SK-N-MC (cell line): Measurements from ENCODE around the gene CXCL17.

ENCODE experiments used
- DNase-seq: peaks from one replicate; pipeline ENCODE4 v3.0.0-alpha.2; 2011; ENCODE audit warnings: low read depth, low spot score
- H3K27ac ChIP-seq: fragments of 200-600 bp; sonication (generic); 2 replicates; pipeline ENCODE4 v1.5.1; 2016; ENCODE audit warnings: mixed run types
- H3K36me3 ChIP-seq: fragments of 200-600 bp; sonication (generic); 2 replicates; pipeline ENCODE4 v1.6.1; 2017; ENCODE audit warnings: antibody characterized with exemption, low read length, mixed read lengths; ENCODE audit not compliant: insufficient read depth
- H3K4me3 ChIP-seq: fragments of 200-600 bp; sonication (generic); 2 replicates; pipeline ENCODE4 v1.5.1; 2016
- H3K9ac ChIP-seq: fragments of 200-600 bp; sonication (generic); 2 replicates; pipeline ENCODE4 v1.8.0; 2017; ENCODE audit warnings: mixed run types, mixed read lengths; ENCODE audit not compliant: insufficient read length
- H3K9me3 ChIP-seq: fragments of 200-600 bp; sonication (generic); 2 replicates; pipeline ENCODE4 v1.6.1; 2017; ENCODE audit warnings: low read depth, mild to moderate bottlenecking, antibody characterized with exemption, low read length, moderate library complexity, mixed read lengths
- EZH2 ChIP-seq: fragments of 200-600 bp; sonication (generic); IDR thresholded peaks from one replicate; pipeline ENCODE4 v1.6.1; 2017; ENCODE audit warnings: antibody characterized with exemption
- FOXP2 ChIP-seq: optimal IDR thresholded peaks from 2 replicates; pipeline ENCODE3; 2011; ENCODE audit warnings: mild to moderate bottlenecking, moderate library complexity; ENCODE audit not compliant: insufficient read depth; ENCODE audit errors: extremely low read length, control extremely low read depth
- POLR2AphosphoS5 ChIP-seq: IDR thresholded peaks from 2 replicates; pipeline ENCODE4 v1.6.1; 2012; ENCODE audit warnings: mild to moderate bottlenecking, low read depth, low read length, borderline replicate concordance

The CXCL17 gene

DNA sequence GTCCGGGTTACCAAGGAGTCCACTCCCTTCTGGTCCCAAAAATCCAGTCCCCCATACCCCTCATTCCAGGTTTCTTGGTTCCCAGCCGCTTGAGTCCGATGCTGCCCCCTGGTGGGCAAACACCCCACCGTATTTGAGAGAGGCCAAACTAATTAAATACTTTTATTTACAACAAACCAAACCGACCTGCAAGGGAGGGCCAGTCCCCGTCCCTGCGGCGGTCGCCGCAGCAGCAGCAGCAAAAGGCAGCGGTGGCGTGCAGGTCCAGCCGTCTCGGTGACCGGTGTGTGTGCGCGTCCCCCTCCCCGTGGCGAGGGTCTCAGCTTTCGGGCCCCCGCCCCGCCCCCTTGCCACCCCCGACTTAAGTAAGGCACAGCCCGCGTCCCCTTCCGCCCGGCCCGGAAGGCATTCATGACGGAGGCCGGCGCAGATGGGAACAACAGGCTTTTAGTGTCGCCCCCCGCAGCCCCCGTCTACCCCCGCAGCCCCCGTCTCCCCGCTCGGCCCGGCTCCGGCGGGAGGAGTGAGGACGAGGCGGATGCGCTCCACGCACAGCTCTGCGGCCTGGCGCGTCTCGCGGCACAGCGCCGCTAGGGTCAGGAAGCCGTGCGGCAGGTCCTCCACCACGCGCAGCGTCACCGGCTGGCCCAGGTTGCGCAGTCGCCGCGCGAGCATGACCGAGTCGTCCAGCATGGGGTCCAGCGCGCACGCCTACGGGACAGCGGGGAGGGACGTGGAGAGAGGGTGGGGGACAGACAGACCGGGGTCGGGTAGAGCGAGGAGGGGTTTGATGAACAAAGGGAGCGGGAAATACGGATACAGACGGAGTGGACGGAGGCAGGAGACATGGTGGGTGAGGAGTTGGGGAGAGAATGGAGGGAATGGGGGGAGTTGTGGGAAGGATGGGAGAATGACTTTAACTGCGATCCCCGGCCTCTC lies 41.1 kb downstream of the CXCL17 start:
- Histone ChIP-seq H3K27ac (no peak overlapping the region), H3K9me3 (no peaks in the 10 kb centered on the region), H3K9ac (no peak overlapping the region), H3K36me3 (no peaks in the 10 kb centered on the region), H3K4me3 (peak overlapping the region; percentile 70)
- DNase-seq, result peak; percentile 47
- TF ChIP-seq FOXP2 (no peak), POLR2AphosphoS5 (no peak), EZH2 (no peak)

DNA sequence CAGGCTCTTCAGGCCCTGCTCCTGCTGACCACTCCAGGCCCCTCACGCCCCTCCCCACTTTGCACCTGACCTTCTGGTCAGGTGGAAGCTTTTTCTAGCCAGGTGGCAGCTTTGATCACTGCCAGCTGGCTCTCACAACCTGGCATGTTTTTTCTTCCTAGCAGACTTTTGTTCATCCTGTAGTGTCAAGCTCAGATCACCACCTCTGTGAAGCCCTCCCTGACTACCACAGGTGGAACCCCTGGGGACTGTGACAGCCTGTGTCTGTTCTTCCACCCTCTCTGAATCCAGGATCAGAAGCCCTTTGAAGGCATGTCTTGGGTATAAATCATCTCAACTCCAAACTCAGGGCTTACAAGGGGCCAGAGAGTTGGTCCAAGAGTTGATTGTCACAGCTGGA lies 42.3 kb downstream of the CXCL17 start:
- TF ChIP-seq FOXP2, result no peak
- TF ChIP-seq POLR2AphosphoS5, result no peak
- TF ChIP-seq EZH2, result no peak
- Histone ChIP-seq H3K9ac (no peak overlapping the region), H3K9me3 (no peaks in the 10 kb centered on the region), H3K4me3 (no peak overlapping the region), H3K27ac (no peak overlapping the region), H3K36me3 (no peaks in the 10 kb centered on the region)
- DNase-seq, result no peak

DNA sequence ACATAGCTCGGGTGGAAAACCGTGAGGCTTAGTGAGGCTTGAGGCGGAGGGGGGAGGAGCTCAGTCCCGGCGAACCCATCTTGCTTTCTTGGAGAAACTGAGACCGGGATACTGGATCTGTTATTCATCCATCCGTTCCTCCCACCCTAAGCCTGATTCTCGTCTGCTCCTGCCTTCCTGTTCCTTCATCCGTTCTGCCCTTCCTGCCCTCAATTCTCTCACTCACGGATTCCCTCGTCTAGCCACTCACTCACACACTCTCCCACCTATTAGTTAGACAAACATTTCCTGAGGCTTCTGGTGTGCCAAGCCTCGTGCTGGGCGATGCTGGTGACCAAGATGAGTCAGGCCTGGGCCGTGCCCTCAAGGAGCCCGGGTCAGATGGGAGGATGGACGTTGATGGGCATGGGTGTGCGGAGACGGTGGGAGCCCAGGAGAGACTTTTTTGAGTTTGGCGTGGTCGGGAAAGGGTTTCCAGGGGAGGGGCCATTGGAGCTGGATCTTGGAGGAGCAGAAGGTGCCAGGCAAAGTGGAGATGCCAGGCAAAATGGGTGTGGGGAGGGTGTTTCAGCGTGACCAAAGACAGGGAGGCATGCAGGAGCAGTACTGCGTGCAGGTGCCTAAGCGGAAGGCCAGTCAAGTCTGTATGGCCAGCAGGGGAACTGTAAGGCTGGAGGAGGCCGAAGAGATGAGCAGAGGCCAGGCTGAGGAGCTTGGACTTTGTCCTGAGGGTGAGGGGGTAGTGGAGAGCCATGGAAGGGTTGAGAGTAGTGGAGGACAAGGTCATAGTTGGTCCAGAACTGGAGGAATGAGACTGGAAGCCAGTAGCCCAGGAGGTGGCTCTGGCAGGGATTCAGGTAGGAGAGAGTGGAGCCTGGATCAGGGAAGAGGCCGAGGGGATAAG lies 45.2 kb downstream of the CXCL17 start:
- H3K27ac ChIP-seq, result no peak overlapping the region
- H3K4me3 ChIP-seq, result peak overlapping the region; percentile 91
- no peaks in the 10 kb centered on the region for H3K9me3 ChIP-seq
- H3K9ac ChIP-seq, result peak overlapping the region; percentile 75
- H3K36me3 ChIP-seq, result no peaks in the 10 kb centered on the region
- DNase-seq, result no peak
- no peak for TF ChIP-seq EZH2
- TF ChIP-seq POLR2AphosphoS5, result no peak
- TF ChIP-seq FOXP2, result no peak

DNA sequence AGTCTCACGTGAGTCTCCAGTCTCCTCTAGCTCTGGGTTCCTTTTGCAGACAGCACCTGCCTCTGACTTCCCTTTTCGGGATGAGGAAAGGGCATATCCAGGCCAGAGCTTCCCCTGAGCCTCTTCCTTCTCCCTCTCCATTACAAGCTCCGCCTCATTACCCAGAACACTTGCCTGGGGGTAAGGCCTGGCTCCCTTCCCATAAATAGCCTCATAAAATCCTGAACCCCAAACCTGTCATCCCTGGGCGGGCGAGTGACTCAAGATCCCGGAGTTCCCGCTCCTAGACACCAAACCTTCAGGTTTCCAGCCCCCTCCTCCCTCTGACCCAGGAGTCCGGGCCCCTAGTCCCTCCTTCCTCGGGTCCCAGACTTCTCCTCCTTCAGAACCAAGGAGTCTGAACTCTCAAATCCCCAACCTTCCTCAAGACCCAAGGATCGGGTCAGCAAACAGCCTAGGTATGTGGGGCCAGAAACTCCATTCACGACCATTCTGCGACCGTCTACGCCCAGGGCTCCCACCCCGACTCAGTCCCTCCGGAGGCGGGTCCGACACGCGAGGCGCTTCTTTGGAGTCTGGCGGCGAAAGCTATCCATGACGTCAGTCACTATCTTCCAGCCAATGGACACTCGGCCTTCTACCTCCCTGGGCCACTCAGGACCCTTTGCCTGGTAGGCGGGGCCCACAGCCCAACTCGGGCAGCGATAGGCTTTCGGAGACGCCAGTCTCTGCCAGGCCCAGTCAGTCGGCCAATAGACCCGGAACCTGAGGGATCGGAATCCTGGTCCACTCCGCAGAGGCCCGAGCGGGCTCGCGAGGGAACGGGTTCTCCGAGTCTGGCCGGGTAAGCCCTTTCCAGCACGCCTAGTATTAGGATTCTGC lies 46.1 kb downstream of the CXCL17 start:
- Histone ChIP-seq H3K36me3 (no peaks in the 10 kb centered on the region), H3K27ac (peak overlapping the region; percentile 47; the same call in 1 of the 2 replicates), H3K9ac (peak overlapping the region; percentile 81), H3K9me3 (no peaks in the 10 kb centered on the region), H3K4me3 (peak overlapping the region; percentile 91)
- DNase-seq, result peak; percentile 85
- TF ChIP-seq POLR2AphosphoS5 (peak; percentile 89; the same call in 1 of the 2 replicates), EZH2 (no peak), FOXP2 (no peak)

GRCh38 chr19:42394751-42395150 lies 48.0 kb downstream of the CXCL17 start:
- H3K36me3 ChIP-seq, result no peaks in the 10 kb centered on the region
- no peak overlapping the region for H3K9ac ChIP-seq
- H3K4me3 ChIP-seq, result no peak overlapping the region
- H3K9me3 ChIP-seq, result no peaks in the 10 kb centered on the region
- no peak for TF ChIP-seq FOXP2
- no peak for TF ChIP-seq EZH2
- TF ChIP-seq POLR2AphosphoS5, result no peak
- no peak overlapping the region for H3K27ac ChIP-seq
- no peak for DNase-seq

DNA sequence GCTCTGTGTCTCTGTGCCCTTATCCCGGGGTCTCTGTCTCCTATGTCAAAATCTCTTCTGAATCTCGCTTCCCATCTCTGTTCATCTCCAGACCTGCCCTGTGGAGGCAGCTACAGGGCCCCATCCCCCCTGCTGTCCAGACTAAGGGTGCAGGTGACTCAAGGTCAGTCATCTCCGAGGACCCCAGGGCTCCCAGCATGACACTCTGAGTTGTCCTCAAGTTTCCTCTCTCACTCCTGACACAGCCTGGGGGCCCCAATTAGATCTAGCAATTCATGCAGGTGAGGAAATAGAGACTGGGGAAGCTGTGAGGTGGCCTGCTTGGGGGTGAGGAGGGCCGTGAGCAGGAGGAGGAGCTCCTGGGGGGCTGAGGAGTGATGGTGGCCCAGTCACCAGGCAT lies 50.6 kb downstream of the CXCL17 start:
- no peak overlapping the region for H3K9ac ChIP-seq
- no peak for TF ChIP-seq POLR2AphosphoS5
- TF ChIP-seq EZH2, result no peak
- no peak for TF ChIP-seq FOXP2
- no peak for DNase-seq
- H3K9me3 ChIP-seq, result no peaks in the 10 kb centered on the region
- no peaks in the 10 kb centered on the region for H3K36me3 ChIP-seq
- no peak overlapping the region for H3K27ac ChIP-seq
- H3K4me3 ChIP-seq, result no peak overlapping the region

GRCh38 chr19:42389899-42390298 lies 52.8 kb downstream of the CXCL17 start, which contains the start of gene CNFN:
TSS of gene CNFN (minus strand) at chr19:42390297. CDS start at chr19:42389037, 1,260 bp downstream.
- Histone ChIP-seq H3K4me3 (no peak within 1 kb of the TSS), H3K27ac (no peak within 1 kb of the TSS), H3K36me3 (no peaks in the 10 kb centered on the region), H3K9ac (no peak within 1 kb of the TSS), H3K9me3 (no peaks in the 10 kb centered on the region)
- TF ChIP-seq POLR2AphosphoS5, result no peak
- TF ChIP-seq FOXP2, result no peak
- no peak for TF ChIP-seq EZH2
- DNase-seq, result no peak
